22Rv1 (cell line): ENCODE results near the gene CD46.

Source experiments
- ZFX ChIP-seq: fragments of 450-650 bp; IDR thresholded peaks from 2 replicates; pipeline ENCODE4 v1.6.1; 2017; ENCODE audit warnings: antibody characterized with exemption, borderline replicate concordance
- TF ChIP-seq, protein P1 (sequence below): fragments of 450-650 bp; IDR thresholded peaks from 2 replicates; pipeline ENCODE4 v1.5.1; 2017; ENCODE audit warnings: mild to moderate bottlenecking

DNA sequence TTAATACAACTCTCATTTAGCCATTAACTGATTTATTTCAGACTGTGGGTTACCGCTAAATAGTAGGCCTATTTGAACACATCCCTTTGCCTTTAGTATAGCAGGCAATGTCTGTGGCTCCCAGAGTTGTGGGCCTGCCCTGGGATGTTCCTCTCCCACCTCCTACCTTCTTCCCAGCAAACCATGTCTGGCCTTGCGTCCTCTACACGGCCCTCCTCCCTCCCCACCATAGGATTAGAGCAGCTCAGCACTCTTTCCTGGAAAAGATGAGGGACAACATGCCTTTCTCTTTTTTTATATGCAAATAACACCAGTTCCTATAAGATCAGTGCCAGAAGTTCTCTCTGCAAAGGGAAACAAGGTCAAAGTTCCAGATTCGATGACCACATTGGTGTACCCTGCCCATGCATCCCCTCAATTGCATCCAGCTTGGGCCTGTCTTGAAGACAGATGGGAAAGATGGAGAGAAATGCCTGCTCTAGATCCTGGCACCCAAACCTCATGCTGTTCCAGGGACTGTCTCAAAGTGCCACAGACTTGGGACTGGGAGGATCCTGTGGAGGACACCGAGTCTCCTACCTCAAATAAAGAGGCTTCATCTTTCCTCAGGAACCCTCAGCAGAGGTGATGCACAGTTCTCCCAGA, 57.2 kb downstream of the CD46 start:
- TF ChIP-seq, protein P1, sequence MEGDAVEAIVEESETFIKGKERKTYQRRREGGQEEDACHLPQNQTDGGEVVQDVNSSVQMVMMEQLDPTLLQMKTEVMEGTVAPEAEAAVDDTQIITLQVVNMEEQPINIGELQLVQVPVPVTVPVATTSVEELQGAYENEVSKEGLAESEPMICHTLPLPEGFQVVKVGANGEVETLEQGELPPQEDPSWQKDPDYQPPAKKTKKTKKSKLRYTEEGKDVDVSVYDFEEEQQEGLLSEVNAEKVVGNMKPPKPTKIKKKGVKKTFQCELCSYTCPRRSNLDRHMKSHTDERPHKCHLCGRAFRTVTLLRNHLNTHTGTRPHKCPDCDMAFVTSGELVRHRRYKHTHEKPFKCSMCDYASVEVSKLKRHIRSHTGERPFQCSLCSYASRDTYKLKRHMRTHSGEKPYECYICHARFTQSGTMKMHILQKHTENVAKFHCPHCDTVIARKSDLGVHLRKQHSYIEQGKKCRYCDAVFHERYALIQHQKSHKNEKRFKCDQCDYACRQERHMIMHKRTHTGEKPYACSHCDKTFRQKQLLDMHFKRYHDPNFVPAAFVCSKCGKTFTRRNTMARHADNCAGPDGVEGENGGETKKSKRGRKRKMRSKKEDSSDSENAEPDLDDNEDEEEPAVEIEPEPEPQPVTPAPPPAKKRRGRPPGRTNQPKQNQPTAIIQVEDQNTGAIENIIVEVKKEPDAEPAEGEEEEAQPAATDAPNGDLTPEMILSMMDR = no peak
- TF ChIP-seq ZFX = no peak
